ENCODE data around the gene GPR39.

The GPR39 gene

GRCh38 chr2:132608311-132608710 is 191.7 kb downstream of the GPR39 start:
- DNase-seq: no peak

- no peak for DNase-seq
Measured at GRCh38 chr2:132609101-132609890, 192.7 kb downstream of the GPR39 start.

- no peak for DNase-seq
Measured at GRCh38 chr2:132611719-132612118, 195.1 kb downstream of the GPR39 start.

- DNase-seq: no peak
Measured at GRCh38 chr2:132615329-132616085, 198.9 kb downstream of the GPR39 start.

- DNase-seq: no peak
Measured at GRCh38 chr2:132617989-132618388, 201.4 kb downstream of the GPR39 start.

- no peak for DNase-seq
Measured at GRCh38 chr2:132618734-132619133, 202.1 kb downstream of the GPR39 start.

- no peak for DNase-seq
Measured at GRCh38 chr2:132620115-132620514, 203.5 kb downstream of the GPR39 start.

GRCh38 chr2:132621131-132621875 is 204.7 kb downstream of the GPR39 start:
- no peak for DNase-seq

GRCh38 chr2:132623096-132623839 is 206.7 kb downstream of the GPR39 start:
- DNase-seq: no peak

GRCh38 chr2:132627536-132627935 is 210.9 kb downstream of the GPR39 start:
- no peak for DNase-seq

- DNase-seq: no peak
Measured at GRCh38 chr2:132632000-132632649, 215.5 kb downstream of the GPR39 start.

GRCh38 chr2:132633635-132634034 is 217.0 kb downstream of the GPR39 start:
- DNase-seq: no peak

GRCh38 chr2:132636346-132636745 is 219.7 kb downstream of the GPR39 start:
- DNase-seq: no peak

- DNase-seq: no peak
Measured at GRCh38 chr2:132638313-132639040, 221.9 kb downstream of the GPR39 start.

- DNase-seq: no peak
Measured at GRCh38 chr2:132640116-132640515, 223.5 kb downstream of the GPR39 start.

GRCh38 chr2:132641819-132642218 is 225.2 kb downstream of the GPR39 start:
- DNase-seq: no peak

- DNase-seq: no peak
Measured at GRCh38 chr2:132642415-132642814, 225.8 kb downstream of the GPR39 start.

GRCh38 chr2:132645176-132645575 is 228.6 kb downstream of the GPR39 start:
- no peak for DNase-seq

GRCh38 chr2:132645722-132646539 is 229.3 kb downstream of the GPR39 start:
- no peak for DNase-seq

GRCh38 chr2:132646540-132647108 is 230.0 kb downstream of the GPR39 start:
- DNase-seq: no peak
